ENCODE measurements around the gene HERPUD2.
"Not testable (repeated sequence)": the region's sequence is repeated elsewhere in the genome, so short reads cannot be mapped to it uniquely, and the experiment has no call there.

HERPUD2 gene

DNA sequence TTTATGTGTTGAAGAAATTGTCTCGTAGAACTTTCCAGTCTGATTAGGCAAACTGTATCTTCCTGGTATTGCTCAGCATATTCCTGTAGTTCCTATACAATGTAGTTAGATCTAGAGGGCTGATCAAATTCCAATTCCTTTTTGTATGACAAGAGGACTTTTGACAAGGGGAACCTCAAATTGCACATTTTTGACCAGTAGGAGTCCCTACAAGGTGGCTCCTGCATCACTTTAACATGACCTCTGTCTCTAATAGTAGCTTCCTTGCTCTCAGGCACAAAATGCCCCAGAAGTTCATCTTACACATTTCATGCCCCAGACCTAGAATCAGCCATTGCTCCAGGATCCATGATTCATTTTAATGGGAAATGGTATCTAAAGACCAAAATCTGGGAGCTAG lies 18.7 kb downstream of the HERPUD2 start:
- DNase-seq: peak; percentile 19

DNA sequence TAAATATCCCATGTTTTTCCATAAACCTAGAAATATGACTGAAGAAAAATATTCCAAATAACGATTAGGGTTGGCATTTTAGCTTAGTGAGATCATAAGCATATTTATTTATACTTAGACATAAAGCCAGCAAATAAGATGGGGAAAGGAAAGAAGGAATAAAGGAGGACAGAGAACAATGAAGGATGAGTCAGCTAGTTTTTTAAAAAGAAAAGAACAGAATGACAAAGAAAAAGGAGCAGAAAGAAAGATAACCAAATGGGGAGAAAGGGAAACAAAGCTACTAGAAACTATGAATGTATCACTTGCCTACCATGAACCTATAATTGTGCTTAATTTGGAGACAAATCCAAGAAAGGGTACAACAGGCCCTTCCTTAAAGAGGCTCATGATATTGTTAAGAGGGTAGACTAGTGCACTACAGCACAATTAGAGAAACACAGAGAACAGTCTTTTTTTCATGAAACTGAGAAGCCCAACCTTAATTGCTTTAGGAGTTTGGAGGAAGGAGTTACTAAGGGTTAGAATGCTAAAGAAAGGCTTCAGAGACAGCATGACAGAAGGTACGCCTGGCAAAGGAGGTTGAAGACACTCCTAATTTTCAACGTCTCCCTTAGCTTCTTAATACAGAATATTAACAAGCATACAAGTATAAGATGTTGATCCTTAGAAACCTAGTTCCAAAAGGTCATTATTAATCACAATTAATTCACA lies 23.9 kb downstream of the HERPUD2 start:
- no peak for DNase-seq

DNA sequence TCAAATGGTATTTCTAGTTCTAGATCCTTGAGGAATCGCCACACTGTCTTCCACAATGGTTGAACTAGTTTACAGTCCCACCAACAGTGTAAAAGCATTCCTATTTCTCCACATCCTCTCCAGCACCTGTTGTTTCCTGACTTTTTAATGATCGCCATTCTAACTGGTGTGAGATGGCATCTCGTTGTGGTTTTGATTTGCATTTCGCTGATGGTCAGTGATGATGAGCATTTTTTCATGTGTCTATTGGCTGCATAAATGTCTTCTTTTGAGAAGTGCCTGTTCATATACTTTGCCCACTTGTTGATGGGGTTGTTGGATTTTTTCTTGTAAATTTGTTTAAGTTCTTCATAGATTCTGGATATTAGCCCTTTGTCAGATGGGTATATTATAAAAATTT lies 34.5 kb downstream of the HERPUD2 start:
- not testable (repeated sequence) for DNase-seq

DNA sequence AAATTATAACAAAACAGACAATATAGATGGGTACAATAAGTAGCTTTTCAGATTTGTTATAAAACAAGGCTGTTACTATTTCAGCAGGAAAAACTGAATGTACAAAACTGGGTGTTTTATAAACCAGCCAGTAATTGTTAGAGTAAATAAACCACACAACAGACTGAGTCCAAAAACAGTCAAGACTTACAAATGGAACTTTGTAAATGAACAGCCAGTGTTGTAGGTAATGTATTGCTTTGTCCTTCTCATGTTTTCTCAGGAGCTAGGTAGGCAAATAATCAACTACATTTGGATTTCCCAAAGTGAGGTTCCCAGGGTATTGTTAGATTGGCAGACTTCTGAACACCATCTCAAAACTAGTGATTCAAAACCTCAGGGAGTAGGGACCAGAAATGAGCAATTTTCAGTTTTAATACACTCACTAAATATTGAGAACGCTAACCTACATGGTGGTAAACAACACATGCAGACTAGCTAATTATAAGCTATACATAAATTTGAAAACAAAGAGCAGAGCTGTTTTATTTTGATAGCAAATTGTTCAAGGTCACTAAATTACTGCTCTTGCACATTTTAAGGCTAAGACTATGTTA lies 36.2 kb downstream of the HERPUD2 start:
- no peak for DNase-seq

DNA sequence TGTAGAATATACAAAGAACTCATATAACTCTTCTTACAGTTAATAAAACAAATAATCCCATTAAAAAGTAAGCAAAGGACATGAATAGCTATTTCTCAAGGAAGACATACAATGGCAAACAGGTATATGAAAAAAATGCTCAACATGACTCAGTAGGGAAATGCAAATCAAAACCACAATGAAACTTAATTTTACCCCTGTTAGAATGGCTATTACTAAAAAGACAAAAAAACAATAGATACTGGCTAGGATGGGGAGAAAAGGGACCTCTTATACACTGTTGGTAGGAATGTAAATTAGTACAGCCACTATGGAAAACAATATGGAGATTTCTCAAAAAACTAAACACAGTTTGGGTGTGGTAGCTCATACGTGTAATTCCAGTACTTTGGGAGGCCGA lies 37.8 kb downstream of the HERPUD2 start:
- DNase-seq: no peak

DNA sequence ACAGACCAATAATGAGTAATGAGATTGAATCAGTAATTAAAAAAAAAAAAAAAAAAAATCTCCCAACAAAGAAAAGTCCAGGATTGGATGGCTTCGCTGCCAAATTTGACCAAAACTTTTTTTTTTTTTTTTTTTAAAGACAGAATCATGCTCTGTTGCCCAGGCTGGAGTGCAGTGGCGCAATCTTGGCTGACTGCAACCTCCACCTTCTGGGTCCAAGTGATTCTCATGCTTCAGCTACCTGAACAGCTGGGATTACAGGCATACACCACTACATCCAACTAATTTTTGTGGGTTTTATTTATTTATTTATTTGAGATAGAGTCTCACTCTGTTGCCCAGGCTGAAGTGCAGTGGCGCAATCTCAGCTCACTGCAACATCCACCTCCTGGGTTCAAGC lies 40.4 kb downstream of the HERPUD2 start:
- DNase-seq: not testable (repeated sequence)

DNA sequence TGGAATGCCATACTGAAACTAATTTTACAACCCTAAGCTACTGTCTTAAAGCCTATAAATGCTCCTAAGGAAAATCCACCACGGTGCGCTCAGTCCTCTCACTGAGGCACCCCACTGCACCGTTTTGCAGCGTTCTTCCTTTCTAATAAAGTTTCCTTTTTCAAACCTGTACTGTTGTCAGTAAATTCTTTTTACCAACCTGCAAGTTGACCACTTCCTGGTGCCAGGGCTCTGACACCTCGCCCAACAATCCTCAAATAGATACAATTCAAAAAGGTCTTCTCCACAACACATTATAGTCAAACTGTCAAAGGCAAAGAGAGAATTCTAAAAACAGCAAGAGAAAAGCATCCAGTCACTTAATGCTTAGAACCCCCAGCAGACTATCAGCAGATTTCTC lies 42.8 kb downstream of the HERPUD2 start:
- DNase-seq: peak; percentile 28

DNA sequence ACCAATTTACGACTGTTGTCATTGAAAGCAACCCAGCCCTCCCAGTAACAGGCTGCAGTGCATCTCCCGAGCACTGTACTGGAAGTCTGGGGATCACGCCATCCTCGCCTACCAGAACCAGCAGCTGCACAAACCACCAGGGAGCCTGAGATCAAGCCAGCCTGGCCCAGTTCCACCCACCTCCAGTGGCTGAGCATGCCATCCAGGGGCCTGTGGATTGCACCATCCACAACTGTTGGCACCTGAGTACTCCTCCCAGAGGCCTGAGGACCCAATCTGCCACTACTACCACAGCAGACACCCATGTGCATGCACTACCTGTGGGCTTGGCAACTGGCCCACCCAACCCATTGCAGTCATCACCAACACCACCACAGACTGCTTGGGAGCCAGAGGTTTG lies 44.2 kb downstream of the HERPUD2 start:
- no peak for DNase-seq

GRCh38 chr7:35649711-35650110 lies 45.2 kb downstream of the HERPUD2 start:
- DNase-seq: no peak

DNA sequence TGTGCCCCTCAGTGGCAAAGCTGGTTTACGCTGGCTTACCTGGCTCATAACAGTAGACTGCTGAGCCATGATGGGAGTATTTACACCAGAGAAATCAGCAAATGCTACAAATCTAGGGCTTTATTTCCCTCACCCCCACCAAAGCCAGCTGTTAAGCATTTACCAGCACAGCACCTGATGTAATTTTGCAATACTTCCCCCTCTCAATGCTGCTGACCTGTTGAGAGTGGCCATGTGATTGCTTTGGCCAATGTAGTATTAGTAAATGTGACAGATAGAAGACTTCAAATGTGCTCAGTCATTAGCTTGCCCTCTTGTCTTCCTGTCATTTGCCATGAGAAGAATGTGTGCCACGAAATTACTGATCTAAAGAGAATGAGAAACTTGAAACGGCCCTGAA lies 46.6 kb downstream of the HERPUD2 start:
- DNase-seq: no peak

DNA sequence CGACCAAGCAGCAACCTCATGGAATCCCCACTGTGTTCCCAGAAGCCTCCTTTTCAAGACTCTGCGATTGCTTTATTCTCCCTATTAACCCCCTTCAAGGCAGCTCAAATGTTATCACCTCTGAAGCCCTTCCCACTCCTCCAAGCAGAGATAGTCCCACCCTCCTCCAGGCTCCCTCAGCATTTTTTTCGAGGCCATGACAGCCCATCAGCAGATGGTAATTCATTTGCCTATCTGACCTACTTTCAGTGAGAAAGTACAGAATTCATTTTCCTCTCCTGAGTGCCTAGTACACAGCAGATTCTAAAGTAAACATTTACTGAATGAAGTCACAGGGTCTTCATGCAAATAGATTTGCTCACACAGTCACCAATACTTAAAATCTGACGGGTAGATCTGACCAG lies 47.8 kb downstream of the HERPUD2 start:
- no peak for DNase-seq

GRCh38 chr7:35646289-35647023 lies 48.5 kb downstream of the HERPUD2 start:
- DNase-seq: no peak

DNA sequence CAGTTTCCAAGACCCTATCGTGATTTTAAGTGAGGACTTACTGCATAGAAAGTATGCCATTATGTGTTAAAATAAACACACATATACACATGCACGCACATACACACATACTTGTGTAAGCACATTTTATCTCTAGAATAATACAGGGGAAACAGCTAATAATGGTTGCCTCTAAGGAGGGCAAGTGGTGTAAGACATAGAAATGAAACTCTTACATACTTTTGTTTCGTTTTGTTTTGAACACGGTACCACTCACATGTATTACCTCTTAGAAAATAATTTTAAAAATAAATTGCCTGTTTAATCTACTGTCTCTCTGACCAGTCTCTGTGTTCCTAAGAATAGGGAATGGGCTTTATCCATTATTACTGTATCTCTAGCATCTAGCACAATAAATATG lies 49.2 kb downstream of the HERPUD2 start:
- DNase-seq: no peak

DNA sequence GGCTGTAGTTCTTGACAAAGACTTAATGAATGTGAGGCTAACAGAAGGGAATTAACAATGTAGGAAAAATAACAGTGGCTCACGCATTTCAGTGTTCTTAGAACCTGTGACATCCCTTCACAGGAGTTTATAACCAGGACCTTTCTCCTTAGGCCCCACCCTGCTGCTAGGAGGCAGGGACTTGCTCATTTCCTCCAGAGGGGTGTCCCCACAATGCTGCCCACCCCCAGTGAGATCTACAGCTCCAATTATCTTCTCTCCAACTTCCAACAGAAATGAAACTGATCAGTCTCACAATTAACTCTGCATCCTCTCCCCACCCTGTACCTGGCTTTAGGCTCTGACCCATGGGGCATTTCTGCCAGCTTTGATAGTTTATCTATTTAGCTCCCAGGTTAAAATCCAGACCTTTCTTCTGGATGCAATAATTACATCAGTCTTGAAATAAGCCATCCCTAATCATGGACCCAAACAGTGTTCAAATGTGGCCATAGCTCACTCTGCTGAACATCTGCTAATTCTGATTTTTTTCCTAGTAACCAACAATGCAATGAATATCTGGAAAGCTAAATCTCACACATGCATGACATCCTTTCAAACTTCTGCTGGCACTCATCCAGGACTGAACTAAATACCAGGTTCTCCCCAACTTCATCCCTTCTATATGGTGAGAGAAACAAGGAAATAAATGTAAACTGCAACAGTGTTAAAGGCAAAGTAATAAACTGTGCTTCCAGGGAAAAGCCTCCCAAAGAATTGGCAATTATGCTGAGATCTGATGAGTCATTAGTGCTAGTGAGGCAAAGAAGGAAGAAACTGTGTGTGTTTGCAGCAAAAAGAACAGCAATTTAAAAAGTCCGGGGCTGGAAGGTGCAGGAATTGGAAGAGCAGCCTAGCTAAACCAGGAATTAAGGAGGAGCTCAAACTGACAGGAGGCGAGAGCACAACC lies 64.6 kb downstream of the HERPUD2 start:
- DNase-seq: no peak

- peak; percentile 59 for DNase-seq
Measured at GRCh38 chr7:35624299-35625186, 70.4 kb downstream of the HERPUD2 start.

DNA sequence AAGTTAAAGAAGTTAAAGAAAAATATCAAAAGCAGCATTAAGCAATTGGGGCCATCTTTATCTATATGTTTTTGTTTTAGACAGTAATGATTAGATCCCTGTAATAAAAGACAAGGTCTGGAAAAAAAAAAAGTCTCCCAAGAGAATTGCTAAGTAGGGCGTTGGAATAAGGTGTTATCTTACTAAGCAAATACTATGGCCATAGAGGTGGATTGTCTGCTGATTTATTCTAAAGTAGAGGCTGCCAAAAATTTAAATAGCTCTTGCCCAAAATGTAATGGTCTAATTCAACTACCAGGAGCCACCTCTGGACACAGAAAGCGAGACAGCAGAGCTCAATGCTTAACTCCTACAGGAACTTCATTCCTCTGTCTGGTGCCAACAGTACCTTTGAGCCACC lies 71.6 kb downstream of the HERPUD2 start:
- no peak for DNase-seq

DNA sequence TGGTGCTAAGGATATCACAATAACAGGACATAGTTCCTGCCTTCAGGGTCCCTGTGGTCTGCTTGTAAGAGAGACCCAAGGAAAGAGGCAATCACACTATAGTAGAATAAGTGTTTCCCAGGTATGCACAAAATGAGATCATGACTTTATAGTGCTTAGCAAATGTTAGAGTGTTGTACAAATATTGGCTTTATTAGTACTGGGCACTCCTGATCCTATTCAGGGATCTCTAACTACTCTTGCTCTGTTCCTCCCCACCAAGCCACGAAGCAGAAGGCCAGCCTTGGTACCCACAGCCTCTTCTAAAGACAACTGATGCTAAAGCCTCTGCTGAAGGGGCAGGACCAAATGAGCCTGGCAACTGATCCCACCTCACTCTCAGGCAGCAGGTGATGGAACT lies 75.1 kb downstream of the HERPUD2 start:
- DNase-seq: no peak

DNA sequence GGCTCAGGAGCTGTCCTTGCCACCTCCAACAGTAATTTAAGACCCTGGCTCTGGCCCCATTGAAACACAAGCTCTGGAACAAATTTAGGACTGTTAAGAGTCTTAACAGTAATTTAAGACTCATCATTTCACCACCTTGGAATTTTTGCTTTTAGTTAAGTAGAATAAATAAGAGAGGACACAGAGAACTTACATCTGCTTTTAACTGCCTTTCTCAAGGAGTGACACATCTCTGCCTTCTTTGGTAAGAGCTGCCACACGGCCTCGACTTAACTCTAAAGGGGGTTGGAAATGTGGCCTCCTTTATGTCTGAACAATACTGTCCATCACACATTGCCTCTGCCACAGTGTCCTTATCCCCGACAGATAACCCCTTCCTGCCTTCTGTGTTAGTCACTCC lies 77.9 kb downstream of the HERPUD2 start:
- DNase-seq: no peak

GRCh38 chr7:35613150-35613549 lies 81.8 kb downstream of the HERPUD2 start:
- no peak for DNase-seq

GRCh38 chr7:35605760-35606159 lies 89.2 kb downstream of the HERPUD2 start:
- no peak for DNase-seq

DNA sequence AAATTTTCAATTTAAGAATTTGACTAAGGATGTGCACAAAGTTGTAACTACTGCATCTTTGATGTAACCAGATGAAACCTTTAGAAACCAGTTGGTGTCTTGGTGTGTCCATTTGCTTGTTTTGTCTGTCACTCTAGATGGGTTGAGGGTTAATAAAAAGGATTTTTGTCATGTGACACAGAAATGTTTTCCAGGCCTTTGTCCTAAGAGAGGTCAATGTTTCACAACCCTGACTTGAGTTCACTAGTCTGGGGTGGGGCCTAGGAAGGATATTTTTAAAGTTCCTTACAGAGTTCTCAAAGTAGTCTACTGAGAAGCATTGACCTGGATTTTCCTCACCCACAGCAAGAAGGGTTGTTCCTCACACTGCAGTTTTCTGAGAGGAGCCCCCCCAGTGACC lies 90.3 kb downstream of the HERPUD2 start:
- DNase-seq: no peak

- no peak for DNase-seq
Measured at GRCh38 chr7:35599645-35600044, 95.3 kb downstream of the HERPUD2 start.
